ENCODE data around the gene TREM2.
A peak's percentile ranks its signal among the peaks of the same experiment; 100 is the strongest.
"Not testable (repeated sequence)": the region's sequence is repeated elsewhere in the genome, so short reads cannot be mapped to it uniquely, and the experiment has no call there.

The TREM2 gene

DNA sequence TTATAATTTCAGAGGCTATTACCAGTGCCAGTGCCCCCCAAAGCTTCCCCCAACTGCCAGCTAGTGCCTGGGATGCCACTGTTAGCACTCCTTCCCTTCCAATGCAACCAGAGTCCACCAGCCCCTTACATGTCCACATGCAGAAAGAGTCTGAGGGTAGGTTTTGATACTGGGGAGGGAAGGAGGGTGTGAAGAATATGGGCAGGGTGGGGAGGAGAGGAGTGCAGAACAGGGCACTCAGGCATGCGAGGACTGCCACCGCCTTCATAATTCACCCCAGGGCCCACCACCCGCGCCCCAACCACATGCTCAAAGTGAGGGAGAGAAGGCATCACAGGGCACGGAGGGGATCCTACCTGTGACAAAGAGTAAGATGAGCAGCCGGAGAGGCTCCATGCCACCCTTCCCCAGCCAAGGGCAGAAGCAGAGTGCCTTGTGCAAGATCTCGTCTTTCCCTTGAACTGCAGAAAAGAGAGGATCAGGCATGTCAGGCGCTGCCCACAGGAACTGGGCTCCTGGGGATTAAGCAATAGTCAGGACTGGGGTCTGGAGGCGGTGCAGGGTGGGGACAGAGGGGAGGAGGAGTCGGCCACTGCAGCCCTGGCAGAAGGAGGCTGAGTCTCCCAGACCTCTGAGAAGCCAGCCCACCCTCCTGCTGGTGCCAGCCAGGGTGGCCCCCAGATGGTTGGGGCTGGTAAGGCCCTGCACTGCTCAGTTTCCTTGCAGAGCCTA is at the start of gene TREM2:
TSS of gene TREM2 (minus strand) at position 430 of the 732 bp plus-strand sequence. CDS start at position 396, 34 bp downstream.
- DNase-seq, result no peak

DNA sequence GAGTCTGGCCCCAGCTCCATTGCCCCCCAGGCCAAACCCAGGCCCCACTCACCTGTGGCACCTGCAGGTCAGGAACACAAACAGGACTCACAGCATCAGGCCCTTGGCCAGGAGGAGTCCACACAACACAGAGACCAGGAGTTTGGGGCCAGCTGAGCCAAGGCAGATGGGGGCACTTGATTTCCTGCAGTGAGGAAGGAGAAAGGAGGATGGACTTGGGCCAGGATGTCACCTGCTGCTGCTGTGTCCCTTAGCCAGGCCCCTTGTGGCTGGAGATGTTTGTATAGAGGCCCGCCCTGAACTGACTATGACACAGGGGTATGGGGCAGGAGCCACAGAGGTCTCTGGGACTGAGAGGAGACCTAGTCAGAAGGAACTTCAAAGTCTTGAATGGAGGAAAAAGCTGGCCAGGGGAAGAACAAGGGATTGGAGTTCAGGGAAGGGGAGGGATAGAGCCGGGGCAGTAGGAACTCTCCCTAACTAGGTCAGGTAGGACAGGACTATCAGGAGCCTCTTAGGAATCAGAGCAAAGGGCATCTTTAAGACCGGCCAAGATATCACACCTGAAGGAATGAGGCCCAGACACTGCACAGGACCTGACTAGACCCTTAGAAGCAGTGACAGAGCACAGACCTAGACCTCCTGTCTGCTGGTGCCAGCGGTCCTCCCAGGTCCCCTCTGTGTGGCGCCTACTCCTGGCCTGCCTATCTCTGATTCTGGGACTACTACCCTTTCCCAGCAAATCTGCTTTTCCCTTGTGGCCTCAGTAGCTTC is 46.8 kb upstream of the TREM2 start:
- no peak for DNase-seq

DNA sequence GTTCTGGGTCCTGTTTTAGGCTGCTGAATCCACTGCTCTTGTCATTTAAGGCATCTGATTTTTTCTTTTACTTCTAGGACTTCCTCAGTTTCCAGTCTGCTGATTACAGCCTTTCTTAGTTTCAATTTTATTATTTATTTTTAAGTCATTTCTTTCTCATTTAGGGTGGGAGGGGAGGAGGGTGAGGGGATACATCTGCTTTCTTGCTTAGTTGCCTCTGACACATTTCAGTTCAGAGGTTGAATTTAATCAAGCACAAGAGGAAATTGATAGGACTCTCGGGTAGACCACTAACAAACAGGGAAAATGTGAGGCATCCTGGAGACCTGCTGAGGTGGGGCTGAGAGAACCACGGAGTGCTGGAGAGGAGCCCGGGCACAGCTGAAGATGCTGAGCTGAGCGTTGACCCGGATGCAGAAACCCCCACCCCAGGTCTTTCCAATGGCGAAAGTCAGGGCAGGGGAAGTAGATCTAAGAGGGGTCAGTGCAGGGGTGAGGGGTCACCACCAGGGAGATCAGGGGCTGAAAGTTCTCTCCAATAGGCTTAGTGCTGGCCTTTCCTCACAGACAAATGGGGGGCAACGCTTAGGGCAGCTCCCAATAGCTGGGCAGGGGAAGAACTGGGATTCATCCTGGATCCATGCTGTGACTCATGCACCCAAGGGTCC is 45.7 kb upstream of the TREM2 start:
- DNase-seq, result no peak

DNA sequence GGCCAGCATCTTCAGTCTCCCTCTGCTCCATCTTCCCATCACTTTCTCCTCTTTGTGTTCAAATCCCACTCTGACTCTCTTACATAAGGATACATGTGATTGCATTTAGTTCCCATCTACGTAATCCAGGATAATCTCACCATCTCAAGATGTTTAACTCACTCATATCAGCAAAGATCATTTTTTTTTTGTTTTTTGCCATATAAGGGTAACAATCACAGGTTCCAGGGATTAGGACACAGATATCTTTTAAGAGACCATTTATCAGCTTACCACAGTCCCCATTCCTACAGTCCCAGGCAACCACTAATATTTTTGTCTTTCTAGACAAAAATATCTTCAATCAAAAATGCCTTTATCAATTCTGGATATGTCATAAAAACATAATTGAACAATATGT is 41.2 kb upstream of the TREM2 start:
- DNase-seq, result no peak

DNA sequence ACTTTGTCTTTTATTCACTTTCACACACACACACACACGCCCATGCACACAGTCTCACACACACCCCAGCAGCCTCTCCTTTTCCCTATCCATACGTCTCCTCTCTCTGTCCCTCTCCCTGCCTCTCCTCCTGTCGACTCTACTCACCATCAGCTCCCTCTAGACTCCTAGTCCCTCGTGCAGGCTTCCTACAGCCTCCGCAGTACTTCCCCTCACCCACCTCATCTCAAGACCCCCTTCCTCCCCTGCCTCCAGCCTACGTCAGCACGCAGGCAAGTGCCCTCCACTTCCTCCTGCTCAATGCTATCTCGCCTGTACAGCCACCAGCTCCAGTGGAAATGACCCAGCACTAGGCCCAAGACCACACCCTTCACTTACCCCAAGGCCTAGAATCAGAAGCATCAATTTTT is 38.9 kb upstream of the TREM2 start:
- no peak for DNase-seq

DNA sequence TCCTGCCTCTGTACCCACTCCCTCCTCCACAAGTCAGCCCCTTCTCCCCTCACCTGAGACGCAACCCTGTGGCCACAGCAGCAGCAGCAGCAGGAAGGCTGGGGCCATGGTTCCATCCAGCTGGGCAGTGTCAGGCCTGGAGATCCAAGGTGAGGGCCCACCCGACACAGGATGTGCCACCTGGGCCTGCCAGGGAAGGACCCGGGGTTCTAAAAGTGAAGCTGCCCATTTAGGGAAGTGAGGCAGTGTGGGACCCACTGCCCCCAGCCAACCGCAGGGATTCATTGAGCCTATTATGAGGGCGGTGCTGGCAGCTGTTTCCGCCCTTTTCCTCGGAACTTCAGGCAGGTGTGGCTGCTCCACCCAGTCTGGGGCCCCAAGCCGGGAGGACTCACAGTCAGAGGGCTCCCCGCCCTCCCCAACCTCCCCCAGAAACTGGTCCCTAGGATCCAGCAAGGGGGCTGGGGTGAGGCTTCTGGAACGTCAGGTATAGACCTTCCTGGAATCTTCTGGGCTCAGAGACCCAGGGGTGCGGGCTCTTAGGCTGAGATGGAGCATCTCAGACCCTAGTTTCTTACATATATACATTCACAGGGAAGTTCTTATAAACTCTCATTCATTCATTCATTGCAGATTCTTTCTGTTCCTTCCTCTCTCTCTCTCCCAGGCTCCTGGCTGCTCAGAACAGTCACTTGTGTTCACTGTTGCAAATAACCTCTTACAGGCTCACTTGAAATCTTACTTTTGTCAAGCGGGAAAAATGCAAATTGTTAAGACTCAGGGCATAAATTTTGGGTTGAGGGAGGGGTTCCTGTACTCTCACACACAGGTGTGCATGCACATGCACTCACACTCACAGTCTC is 38.2 kb upstream of the TREM2 start, which contains the start of gene TREML2:
TSS of gene TREML2 (minus strand) at position 249 of the 863 bp plus-strand sequence. CDS start at position 108, 141 bp downstream.
- peak; percentile 24 for DNase-seq

DNA sequence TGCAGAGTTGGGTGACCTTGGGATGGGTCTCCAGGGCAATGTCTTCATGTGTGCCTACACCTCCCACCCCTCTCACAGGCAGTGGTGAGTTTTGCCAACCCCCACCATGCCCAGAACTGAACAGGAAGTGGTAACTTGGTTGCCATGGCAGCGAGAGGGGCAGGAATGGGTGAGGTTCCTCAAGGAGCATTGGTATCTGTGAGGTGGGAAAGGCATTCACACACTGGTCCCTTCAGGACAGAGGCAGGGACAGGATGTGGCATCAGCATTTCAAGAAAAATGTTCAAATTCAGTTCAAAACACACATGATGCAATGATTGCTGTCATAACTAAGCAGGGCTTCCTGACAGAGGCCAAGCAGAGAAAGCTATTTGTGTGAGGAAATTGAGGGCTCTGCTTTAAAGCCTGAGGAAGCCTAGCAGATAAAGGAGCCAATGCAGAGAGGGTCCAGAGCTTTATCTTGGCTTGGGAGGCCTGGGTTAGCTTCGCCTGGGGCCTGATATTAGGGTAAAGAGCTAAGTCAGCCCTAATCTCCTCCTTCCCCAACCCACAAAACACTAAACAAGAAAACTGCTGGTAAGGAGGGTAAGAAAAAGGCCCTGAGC is 37.5 kb upstream of the TREM2 start:
- DNase-seq, result peak; percentile 44

DNA sequence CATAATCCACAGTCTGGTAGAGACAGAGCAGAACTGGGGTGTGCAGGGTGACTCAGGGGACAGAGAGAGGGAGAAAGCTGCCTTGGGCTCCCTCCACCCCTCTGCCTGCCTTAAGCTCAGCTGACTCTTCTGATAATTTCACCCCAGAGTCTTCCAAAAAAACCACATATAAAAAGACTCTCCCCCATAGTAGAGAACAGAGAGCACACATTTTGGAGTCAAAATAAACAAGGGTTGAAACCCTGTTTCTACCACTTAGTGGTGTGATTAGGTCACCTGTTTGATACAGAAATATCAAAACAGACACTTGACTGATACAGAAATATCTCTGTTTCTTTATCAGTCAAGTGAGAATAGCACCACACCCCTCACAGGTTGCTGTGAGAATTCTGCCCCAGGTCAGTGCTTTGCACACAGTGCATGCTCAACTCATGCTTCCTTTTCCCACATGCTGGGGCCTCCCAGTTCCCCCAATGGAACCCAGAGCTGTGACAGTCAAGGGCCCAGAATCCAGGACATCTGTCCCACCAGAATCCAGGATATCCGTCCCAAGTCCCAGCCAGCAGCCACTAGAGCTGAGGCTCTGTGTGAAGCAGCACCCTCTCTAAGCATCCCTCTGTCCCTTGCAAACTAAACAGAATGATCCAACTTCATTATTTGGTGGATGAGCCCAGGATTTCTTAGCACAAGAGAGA is 36.8 kb upstream of the TREM2 start:
- no peak for DNase-seq

DNA sequence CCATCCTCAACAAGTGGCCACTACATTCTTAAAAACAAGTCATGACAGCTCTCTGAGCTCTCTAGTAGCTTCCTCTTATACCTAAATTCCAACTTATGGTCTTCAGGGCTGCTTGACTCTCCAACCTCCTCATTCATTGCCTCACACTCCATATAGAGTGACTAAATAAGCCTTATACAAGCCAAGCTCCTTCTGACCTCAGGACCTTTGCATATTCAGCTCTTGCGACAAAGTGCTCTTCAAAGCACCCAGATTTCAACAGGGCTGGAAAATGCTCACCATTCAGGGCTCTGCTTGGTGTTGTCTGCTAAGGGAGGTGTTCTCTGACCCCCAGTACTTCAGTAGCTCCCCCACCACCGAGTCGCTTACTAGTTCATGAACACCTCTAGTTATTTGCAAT is 34.3 kb upstream of the TREM2 start:
- no peak for DNase-seq

DNA sequence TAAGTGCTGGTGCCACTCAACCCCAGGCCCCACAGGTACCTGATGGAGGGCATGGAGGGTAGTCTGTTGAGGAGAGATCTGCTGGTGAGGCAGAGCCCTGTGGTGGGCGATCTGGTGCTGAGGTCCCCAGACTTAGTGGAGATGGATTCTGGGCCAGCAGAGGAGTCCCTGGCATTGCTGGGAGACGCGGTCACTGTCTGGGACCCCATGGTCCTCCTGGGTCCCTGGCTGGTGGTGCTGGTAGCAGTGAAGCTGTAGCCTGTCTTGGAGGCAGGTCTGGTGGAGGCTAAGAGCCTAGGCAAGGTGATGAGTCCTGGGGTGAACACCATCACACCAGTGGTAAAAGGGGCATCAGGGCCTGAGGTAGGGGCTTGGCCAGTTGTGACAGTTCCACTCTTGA is 31.5 kb upstream of the TREM2 start:
- DNase-seq, result no peak

DNA sequence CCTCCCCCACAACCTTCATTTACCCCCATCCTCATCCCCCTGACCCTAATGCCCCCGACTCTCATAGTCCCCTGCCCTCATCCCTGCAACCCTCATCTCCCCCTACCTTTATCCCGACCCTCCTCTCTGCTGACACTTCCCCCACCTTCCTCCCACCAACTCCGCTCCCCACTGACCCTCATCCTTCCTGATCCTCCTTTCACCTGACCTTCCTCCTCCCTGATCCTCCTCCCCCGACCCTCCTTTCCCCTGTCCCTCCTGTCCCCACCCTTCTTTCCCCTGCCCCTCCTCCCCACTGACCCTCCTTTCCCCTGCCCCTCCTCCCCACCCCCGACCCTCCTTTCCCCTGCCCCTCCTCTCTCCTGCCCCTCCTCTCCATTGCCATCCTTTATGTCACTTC is 31.0 kb upstream of the TREM2 start:
- DNase-seq, result no peak

DNA sequence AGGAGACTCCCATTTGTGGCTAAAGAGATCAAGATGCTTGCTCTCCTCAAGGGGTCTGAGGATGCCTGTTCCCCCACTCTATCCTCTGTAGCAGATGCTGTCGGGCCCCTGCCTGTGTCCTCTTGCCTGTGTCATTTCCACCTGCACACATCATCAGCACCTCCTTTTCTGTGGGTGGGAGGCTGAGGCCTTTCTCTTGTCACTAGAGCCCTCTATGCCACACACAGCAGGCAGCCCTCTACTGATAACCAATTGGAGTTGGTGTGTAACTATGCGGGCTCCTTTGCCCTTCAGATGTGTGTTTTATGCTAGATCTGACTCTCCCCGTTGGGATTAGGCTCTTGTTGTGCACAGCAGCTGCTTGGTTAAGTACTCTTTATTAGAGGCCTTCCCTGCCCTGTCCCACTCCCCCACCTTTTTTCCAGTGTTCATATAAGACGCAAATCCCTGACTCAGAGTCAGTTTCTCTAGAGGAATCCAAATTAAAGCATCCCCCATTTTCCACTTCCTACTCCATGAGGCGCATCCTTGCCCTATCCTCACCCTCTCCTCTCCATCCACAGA is 30.3 kb upstream of the TREM2 start:
- DNase-seq, result no peak

DNA sequence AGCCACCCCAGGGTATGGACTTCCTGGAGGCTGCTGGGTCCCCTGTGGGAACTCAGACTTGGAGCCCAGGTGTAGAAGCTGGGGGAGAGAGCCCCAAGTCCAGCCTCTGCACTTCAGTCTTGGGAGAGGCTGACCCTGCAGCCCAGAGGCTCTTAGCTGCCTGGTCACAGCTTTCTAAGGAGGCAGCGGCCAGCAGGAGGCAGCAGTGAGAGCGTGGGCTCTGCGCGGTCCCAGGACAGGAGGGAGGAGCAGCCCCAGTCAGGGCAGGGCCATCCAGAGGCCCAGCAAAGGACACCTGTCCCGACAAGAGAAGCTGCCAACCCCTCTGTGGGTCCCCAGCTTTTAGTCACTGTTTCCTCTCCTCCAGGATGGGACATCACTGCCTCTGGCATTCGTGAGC is 28.7 kb upstream of the TREM2 start:
- DNase-seq, result peak; percentile 24

DNA sequence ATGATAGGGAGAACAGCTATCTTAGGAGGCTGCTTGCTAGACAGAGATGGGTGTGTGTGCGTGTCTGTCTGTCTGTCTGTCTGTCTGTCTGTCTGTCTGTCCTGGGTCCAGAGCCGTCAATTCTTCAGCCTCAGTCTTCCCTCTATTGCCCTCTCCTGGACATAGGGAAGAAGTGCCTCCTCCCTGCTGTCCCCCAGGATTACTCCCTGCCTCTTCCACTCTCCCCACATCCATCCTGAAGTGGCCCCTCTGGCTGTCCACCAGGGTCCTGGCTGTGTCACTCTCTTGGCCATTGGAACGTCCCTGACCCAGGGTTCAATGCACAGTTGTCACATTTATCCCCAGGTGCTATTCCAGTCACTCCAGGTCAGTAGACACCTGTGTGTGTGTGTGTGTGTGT is 27.9 kb upstream of the TREM2 start:
- DNase-seq, result no peak

DNA sequence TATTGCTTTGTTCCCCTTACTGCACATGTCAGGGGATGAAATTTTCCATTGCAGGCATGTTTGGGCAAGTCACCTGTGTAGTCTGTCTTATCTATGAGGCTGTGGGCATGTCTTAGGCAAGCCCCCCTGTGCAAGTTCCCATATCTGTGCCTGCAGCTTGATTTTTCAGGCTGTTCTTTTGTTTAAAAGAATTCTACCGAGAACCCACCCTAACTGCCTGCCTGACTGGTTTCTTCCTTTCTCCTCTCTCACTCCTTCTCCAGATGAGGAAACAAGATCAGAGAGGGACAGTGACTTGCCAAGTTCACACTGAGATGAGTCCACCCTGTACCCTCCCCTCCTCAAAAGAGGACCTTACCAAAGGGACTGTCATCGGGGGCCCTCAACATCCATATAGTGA is 27.1 kb upstream of the TREM2 start:
- DNase-seq, result no peak

DNA sequence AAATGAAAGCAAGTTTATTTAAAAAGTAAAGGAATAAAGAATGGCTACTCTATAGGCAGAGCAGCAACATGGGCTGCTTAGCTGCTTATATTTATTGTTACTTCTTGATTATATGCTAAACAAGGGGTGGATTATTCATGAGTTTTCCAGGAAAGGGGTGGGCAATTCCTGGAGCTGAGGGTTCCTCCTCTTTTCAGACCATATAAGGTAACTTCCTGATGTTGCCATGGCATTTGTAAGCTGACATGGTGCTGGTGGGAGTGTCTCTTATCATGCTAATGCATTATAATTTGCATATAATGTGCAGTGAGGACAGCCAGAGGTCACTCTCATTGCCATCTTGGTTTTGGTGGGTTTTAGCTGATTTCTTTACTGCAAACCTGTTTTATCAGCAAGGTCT is 26.1 kb upstream of the TREM2 start:
- not testable (repeated sequence) for DNase-seq

DNA sequence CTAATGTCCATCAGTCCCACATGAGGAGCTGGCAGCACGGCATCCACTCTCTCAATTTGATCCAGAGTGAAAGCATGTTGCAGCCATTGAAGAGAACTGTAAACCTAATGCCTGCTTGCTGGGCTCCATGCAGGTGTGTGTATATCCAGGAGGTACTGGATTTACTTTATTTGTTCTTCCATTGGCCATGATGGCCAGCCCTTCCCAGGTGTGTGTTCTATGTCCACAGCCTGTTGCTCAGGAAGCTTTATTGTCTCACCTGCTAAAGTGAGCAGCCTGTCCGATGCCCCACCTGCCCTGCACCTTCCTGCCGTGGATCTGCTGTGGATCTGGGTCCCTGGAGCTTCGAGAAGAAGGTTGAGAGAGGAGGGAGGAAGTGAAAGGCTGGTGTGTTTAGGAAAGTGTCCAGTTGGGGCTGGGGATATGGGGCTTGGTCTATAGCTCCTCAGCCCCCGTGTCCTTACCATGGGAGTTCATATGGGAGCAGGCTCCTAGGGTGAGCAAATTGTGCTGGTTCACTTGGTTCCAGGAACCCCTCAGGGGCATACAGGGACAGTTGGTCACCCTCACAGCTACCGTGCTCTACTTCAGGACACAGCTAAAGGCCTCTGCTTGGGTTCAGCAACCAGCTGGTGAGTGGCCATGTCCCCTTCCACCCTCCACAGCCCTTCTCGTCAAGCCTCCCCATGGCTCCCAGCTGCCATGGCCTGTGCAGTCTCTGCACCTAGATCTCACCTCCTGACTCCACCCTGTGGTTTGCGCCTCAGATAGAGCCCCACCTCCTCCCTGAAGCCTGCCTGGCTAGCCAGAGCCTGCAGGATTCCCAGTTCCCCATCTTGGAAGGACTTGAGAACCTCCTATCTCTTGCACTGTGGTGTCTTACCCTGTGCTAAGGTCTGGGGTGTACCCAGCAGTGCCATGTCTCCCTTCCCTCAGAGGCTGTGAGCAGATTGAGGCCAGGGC is 25.3 kb upstream of the TREM2 start:
- no peak for DNase-seq

DNA sequence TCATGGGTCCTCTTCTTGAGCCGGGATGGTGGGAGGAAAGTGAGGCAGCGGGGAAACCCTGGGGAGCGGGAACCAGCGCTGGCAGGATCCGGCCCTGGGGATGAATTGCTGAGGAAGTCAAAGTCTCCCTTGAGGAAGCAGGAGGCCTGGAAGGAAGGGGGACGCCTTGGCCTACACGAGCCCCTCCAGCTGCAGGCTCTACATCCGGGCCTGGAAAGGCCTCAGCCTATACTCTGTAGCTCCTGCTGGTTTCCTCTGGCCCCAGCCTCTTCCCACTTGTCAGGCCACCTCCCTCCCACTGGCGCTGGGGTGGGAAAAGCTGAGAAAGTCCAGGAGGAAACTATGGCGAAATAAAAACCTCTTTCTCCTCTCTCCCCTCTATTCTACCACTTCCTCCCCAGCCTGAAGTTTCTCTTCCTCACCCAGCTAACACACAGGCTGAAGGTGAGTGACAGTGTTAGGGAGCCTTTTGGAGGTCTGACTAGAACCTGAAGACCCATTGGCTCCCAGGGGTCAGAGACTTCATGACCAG is 23.2 kb upstream of the TREM2 start:
- no peak for DNase-seq

DNA sequence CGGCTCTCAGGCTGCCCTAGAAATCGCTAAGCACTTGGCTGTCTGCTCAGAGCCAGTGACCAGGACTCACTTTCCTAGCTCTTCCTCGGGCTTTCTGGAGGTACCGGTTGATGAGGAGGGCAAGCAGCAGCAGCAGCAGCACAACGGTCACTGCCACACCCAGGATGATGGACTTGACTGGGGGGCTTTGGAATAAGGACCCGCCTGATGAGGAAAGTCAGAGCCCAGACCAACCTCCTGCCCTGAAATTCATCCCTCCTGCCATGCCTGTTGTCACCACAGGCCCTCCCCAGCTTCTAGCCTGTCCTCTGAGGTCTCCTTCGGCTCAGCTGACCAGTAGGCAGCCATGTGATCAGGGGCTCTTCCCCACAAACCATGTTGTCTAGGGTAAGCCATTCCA is 21.8 kb upstream of the TREM2 start:
- no peak for DNase-seq

Measured in activated naive CD4-positive, alpha-beta T cell treated with anti-CD3 and anti-CD28 coated beads, Interleukin-2, amount 50 U/mL, for 16 hours (primary cell).